HG03439 (cell line): ENCODE results near the gene MNX1.

ENCODE experiments used
- ATAC-seq: cut with Tn5 transposase; IDR thresholded peaks from one replicate; pipeline ENCODE4 v1.9.1; 2021; ENCODE audit warnings: mild to moderate bottlenecking, moderate library complexity; ENCODE audit not compliant: unreplicated experiment

The MNX1 gene

GRCh38 chr7:157016352-157017041 lies 6.0 kb upstream of the MNX1 start:
- ATAC-seq = peak; percentile 80

- no peak for ATAC-seq
Measured at GRCh38 chr7:157016024-157016351, 5.5 kb upstream of the MNX1 start.

- ATAC-seq = no peak
Measured at GRCh38 chr7:157014635-157015555, 4.4 kb upstream of the MNX1 start.

- ATAC-seq = no peak
Measured at GRCh38 chr7:157013602-157014549, 3.4 kb upstream of the MNX1 start.

GRCh38 chr7:157013101-157013500 lies 2.6 kb upstream of the MNX1 start:
- no peak for ATAC-seq

GRCh38 chr7:157012113-157012547 lies 1.7 kb upstream of the MNX1 start:
- ATAC-seq = no peak

GRCh38 chr7:157011333-157012112 lies 1.1 kb upstream of the MNX1 start:
- no peak for ATAC-seq

- ATAC-seq = peak; percentile 42
Measured at GRCh38 chr7:157009778-157010587, 480 bp downstream of the MNX1 start.

GRCh38 chr7:157009170-157009777 lies 1.2 kb downstream of the MNX1 start:
- no peak for ATAC-seq

GRCh38 chr7:157008206-157009169 lies 2.0 kb downstream of the MNX1 start:
- no peak for ATAC-seq

- ATAC-seq = no peak
Measured at GRCh38 chr7:157007470-157008066, 2.9 kb downstream of the MNX1 start.

- no peak for ATAC-seq
Measured at GRCh38 chr7:157006829-157007469, 3.5 kb downstream of the MNX1 start.

- ATAC-seq = no peak
Measured at GRCh38 chr7:157006205-157006747, 4.2 kb downstream of the MNX1 start.

- no peak for ATAC-seq
Measured at GRCh38 chr7:157005456-157006204, 4.8 kb downstream of the MNX1 start.

GRCh38 chr7:157004521-157005455 lies 5.7 kb downstream of the MNX1 start:
- ATAC-seq = no peak
